ENCODE measurements around the gene PKMYT1. TPM values are rescaled to one million over a fixed set of nuclear protein-coding genes. Genes with fewer than 3 reads are reported as not detected.

PKMYT1 gene
- total RNA-seq, 1 experiment from 2014 or later, result 128 TPM

GRCh38 chr16:3001316-3001715 lies 21.1 kb upstream of the PKMYT1 start:
- no peak overlapping the region for H3K4me3 ChIP-seq (ENCODE audit: low read depth, low read length, poor library complexity, severe bottlenecking)
- DNase-seq (ENCODE audit: low spot score), result no peak
- ChIA-PET POLR2A (ENCODE audit: low non-redundant PET) (no interaction called here), CTCF (no interaction called here)
- no TSS peak for BruUV-seq (replicated peaks)
- no peak for TF ChIP-seq CTCF (conservative IDR thresholded peaks at IDR 0.05; ENCODE audit: low read depth, low read length)
- TF ChIP-seq EZH2 (IDR thresholded peaks at IDR 0.05; ENCODE audit: borderline replicate concordance, low read depth, low read length, poor library complexity, severe bottlenecking), result no peak
- no peaks in the 10 kb centered on the region for H3K4me1 ChIP-seq (ENCODE audit: insufficient read depth, low read length, poor library complexity, severe bottlenecking)
- intact Hi-C loops (cut with micrococcal nuclease; ENCODE audit: unreplicated experiment), result no loop called here
- H3K9me3 ChIP-seq (ENCODE audit: low read depth, low read length, poor library complexity, severe bottlenecking), result no peaks in the 10 kb centered on the region
- no peak overlapping the region for H3K27ac ChIP-seq (ENCODE audit: low read depth, low read length, poor library complexity, severe bottlenecking)
- H3K27me3 ChIP-seq (replicated peaks; ENCODE audit: insufficient read depth, low read depth, low read length, poor library complexity), result peaks cover 67% of the 10 kb centered on the region
- H3K36me3 ChIP-seq (ENCODE audit: insufficient read depth, low read length, poor library complexity, severe bottlenecking), result no peaks in the 10 kb centered on the region

- Histone ChIP-seq H3K4me1 (ENCODE audit: insufficient read depth, low read length, poor library complexity, severe bottlenecking) (no peaks in the 10 kb centered on the region), H3K4me3 (ENCODE audit: low read depth, low read length, poor library complexity, severe bottlenecking) (no peak overlapping the region), H3K36me3 (ENCODE audit: insufficient read depth, low read length, poor library complexity, severe bottlenecking) (no peaks in the 10 kb centered on the region), H3K27me3 (replicated peaks; ENCODE audit: insufficient read depth, low read depth, low read length, poor library complexity) (peaks cover 63% of the 10 kb centered on the region), H3K9me3 (ENCODE audit: low read depth, low read length, poor library complexity, severe bottlenecking) (no peaks in the 10 kb centered on the region), H3K27ac (ENCODE audit: low read depth, low read length, poor library complexity, severe bottlenecking) (no peak overlapping the region)
- TF ChIP-seq EZH2 (IDR thresholded peaks at IDR 0.05; ENCODE audit: borderline replicate concordance, low read depth, low read length, poor library complexity, severe bottlenecking) (no peak), CTCF (conservative IDR thresholded peaks at IDR 0.05; ENCODE audit: low read depth, low read length) (no peak)
- intact Hi-C loops (cut with micrococcal nuclease; ENCODE audit: unreplicated experiment), result no loop called here
- CTCF ChIA-PET, result no interaction called here
- no TSS peak for BruUV-seq (replicated peaks)
- no peak for DNase-seq (ENCODE audit: low spot score)
- POLR2A ChIA-PET (ENCODE audit: low non-redundant PET), result no interaction called here
Observed at GRCh38 chr16:3000540-3000939, 20.3 kb upstream of the PKMYT1 start.

- Histone ChIP-seq H3K4me1 (ENCODE audit: insufficient read depth, low read length, poor library complexity, severe bottlenecking) (no peaks in the 10 kb centered on the region), H3K9me3 (ENCODE audit: low read depth, low read length, poor library complexity, severe bottlenecking) (no peaks in the 10 kb centered on the region), H3K36me3 (ENCODE audit: insufficient read depth, low read length, poor library complexity, severe bottlenecking) (no peaks in the 10 kb centered on the region), H3K27ac (ENCODE audit: low read depth, low read length, poor library complexity, severe bottlenecking) (no peak overlapping the region), H3K4me3 (ENCODE audit: low read depth, low read length, poor library complexity, severe bottlenecking) (no peak overlapping the region), H3K27me3 (replicated peaks; ENCODE audit: insufficient read depth, low read depth, low read length, poor library complexity) (peaks cover 57% of the 10 kb centered on the region)
- ChIA-PET POLR2A (ENCODE audit: low non-redundant PET) (no interaction called here), CTCF (no interaction called here)
- intact Hi-C loops (cut with micrococcal nuclease; ENCODE audit: unreplicated experiment), result no loop called here
- no TSS peak for BruUV-seq (replicated peaks)
- TF ChIP-seq EZH2 (IDR thresholded peaks at IDR 0.05; ENCODE audit: borderline replicate concordance, low read depth, low read length, poor library complexity, severe bottlenecking), result no peak
- no peak for TF ChIP-seq CTCF (conservative IDR thresholded peaks at IDR 0.05; ENCODE audit: low read depth, low read length)
- no peak for DNase-seq (ENCODE audit: low spot score)
Observed at GRCh38 chr16:2999929-3000328, 19.7 kb upstream of the PKMYT1 start.
